Thymus (tissue), 11 donors: ENCODE data around the gene ZNF624. TPM values are rescaled to one million over a fixed set of nuclear protein-coding genes. Genes with fewer than 3 reads are reported as not detected.
A peak's percentile ranks its signal among the peaks of the same experiment; 100 is the strongest.

ENCODE experiments used
- DNase-seq, 9 donors: peaks; one replicate each; pipeline ENCODE4 v3.0.0-alpha.2; 2013; ENCODE audit warnings: low spot score in 9 of 9, low read depth in 6 of 9, missing footprints in 1 of 9
- H3K27ac ChIP-seq, 2 donors: one replicate each; pipeline ENCODE4 v1.5.1; 2013; ENCODE audit warnings: control low read depth in 1 of 2, low read depth in 1 of 2, low read length in 1 of 2, mild to moderate bottlenecking in 1 of 2, moderate library complexity in 1 of 2
- H3K27me3 ChIP-seq, 2 donors: one replicate each; pipeline ENCODE4 v1.5.1; 2013; ENCODE audit warnings: low read length in 1 of 2; ENCODE audit not compliant: control insufficient read depth in 2 of 2, insufficient read depth in 1 of 2
- H3K36me3 ChIP-seq, 2 donors: one replicate each; pipeline ENCODE4 v1.5.1; 2013; ENCODE audit warnings: low read length in 1 of 2, mild to moderate bottlenecking in 1 of 2, moderate library complexity in 1 of 2; ENCODE audit not compliant: control insufficient read depth in 2 of 2, insufficient read depth in 2 of 2
- H3K4me1 ChIP-seq, 2 donors: one replicate each; pipeline ENCODE4 v1.5.1; 2013; ENCODE audit warnings: low read length in 2 of 2; ENCODE audit not compliant: control insufficient read depth in 2 of 2, insufficient read depth in 2 of 2
- H3K4me3 ChIP-seq, 2 donors: one replicate each; pipeline ENCODE4 v1.5.1; 2013; ENCODE audit warnings: low read length in 2 of 2, control low read depth in 1 of 2, mild to moderate bottlenecking in 1 of 2
- H3K9me3 ChIP-seq, 2 donors: one replicate each; pipeline ENCODE4 v1.5.1; 2013; ENCODE audit warnings: low read length in 1 of 2, mild to moderate bottlenecking in 1 of 2; ENCODE audit not compliant: control insufficient read depth in 2 of 2, insufficient read depth in 1 of 2
- whole genome bisulfite sequencing: extraction: QIAGEN DNeasy Blood & Tissue Kit; methylation state at CpG from one replicate; pipeline ENCODE4 v1.1.7; 2013; 5-methylcytosine and 5-hydroxymethylcytosine counted together
- polyA plus RNA-seq: library from polyadenylated mRNA; stranded (reverse); fragments of 200-250 nt; gene quantifications from one replicate; pipeline ENCODE4 v1.2.3, GENCODE V29; 2013
- total RNA-seq: library from RNA; stranded (reverse); fragments of 120-200 nt; gene quantifications from one replicate; pipeline ENCODE4 v1.2.4, GENCODE V29; 2013
- donor health status: healthy.

ZNF624 gene
- total and polyA plus RNA-seq, 2 donors = 2.6 to 6.6 TPM

DNA sequence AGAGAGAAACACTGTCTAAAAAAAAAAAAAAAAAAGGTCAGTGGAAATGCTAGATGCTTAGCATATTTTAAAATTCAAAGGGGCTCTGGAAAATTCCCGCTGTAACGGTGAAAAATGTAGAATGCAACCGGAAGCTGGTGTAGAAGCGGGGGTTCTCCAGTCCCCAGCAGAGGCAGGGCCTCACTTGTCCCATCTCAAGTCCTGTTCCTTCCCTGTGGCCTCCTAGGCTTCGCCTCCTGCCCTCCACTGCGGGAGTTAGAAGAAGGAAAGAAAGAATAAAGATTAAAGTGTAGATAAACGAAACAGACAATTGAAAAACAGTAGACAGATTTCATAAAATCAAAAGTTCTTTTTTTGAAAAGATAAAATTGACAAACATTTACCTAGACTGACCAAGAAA, 69.9 kb downstream of the ZNF624 start:
- H3K36me3 ChIP-seq = no peaks in the 10 kb centered on the region
- H3K4me1 ChIP-seq = peaks cover 3 to 11% of the 10 kb centered on the region in 2 donors
- peaks cover 15 to 46% of the 10 kb centered on the region in 2 donors for H3K27me3 ChIP-seq
- H3K4me3 ChIP-seq = peak overlapping the region in 1 of 2 donors; percentile 33
- H3K9me3 ChIP-seq = no peaks in the 10 kb centered on the region
- 39% methylated on average over 7 of the region's 7 CpGs for WGBS
- no peak for DNase-seq
- H3K27ac ChIP-seq = no peak overlapping the region

DNA sequence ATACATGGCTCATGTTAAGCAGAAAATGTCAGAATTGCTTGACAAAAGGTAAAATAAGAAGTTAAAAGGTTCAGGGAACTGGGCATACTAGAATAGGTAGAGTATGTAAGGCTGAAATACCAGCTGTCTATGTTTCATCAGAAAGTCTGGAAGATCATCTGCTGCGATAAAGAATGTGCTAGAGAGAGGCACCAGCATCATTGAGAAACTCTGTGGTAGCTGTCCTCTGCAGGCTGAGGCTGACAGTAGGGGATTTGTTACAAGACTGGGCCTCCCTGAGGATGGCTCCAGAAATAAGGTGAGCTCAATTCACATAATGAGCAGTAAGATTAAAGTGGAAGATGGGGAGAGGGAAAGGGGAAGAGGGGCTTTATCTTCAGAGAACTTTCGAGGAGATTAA, 80.2 kb downstream of the ZNF624 start:
- H3K36me3 ChIP-seq = no peaks in the 10 kb centered on the region
- H3K27me3 ChIP-seq = peaks cover 2 to 10% of the 10 kb centered on the region in 2 donors
- no peak overlapping the region for H3K27ac ChIP-seq
- H3K4me1 ChIP-seq = peaks cover 5 to 6% of the 10 kb centered on the region in 2 donors
- H3K4me3 ChIP-seq = no peak overlapping the region
- WGBS = 94% methylated on average over 2 of the region's 2 CpGs
- DNase-seq = no peak
- H3K9me3 ChIP-seq = no peaks in the 10 kb centered on the region

Other genes with a start within 250 kb of the ZNF624 start
- 29.0 TPM for gene TRPV2, start 238.3 kb downstream of the ZNF624 start, total RNA-seq
- 39.8 TPM for gene TRPV2, start 238.3 kb downstream of the ZNF624 start, polyA plus RNA-seq
- 1.6 TPM for gene LRRC75A, start 161.7 kb downstream of the ZNF624 start, total RNA-seq
- gene LRRC75A, start 161.7 kb downstream of the ZNF624 start, polyA plus RNA-seq = 2.1 TPM
- gene ZNF287, start 84.6 kb downstream of the ZNF624 start, total RNA-seq = 4.9 TPM
- gene ZNF287, start 84.6 kb downstream of the ZNF624 start, polyA plus RNA-seq = 7.6 TPM
- gene CCDC144A, start 36.4 kb upstream of the ZNF624 start, total RNA-seq = 4.9 TPM
- 1.3 TPM for gene CCDC144A, start 36.4 kb upstream of the ZNF624 start, polyA plus RNA-seq